GM18499 (cell line): ENCODE data around the gene CD226.
A peak's percentile ranks its signal among the peaks of the same experiment; 100 is the strongest.
"Not testable (repeated sequence)": the region's sequence is repeated elsewhere in the genome, so short reads cannot be mapped to it uniquely, and the experiment has no call there.

ENCODE experiments used
- ATAC-seq: cut with Tn5 transposase; IDR thresholded peaks from one replicate; pipeline ENCODE4 v1.9.1; 2021; ENCODE audit warnings: moderate number of reproducible peaks; ENCODE audit not compliant: insufficient read depth, unreplicated experiment

The CD226 gene

DNA sequence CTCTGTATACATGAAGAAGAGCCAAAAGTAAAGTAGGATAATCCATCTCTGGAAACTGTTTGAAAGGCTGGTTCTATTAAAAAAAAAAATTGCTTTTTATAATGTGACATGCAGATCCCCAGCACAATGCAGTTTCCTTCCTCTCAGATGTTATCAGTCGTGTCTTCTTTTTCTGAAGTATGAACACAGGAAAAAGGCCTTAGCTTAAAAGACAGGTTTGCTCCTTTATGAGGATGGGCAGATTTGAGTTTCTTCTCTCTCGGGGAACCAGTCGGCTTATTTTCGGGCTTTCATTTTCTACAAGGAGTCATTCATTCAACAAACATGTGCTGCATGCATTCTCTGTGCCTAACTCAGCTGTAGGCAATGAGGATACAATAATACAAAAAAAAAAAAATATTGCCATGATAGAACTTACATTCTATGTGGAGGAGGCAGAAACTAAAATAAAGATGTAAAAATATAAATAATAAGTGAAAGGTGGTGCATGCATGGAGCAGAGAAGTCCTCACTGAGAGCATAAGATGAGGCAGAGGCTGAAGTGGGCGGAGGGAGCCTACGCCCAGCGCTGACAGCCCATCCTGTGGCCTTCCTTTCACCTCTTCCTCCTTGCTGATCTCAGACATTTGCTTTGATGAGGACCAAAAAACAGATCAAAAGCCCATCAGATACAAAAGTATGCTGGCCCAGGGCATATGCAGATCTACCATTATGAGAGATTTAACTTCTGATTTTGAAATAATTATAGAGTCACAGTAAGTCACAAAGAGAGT, at the start of gene CD226:
TSS of gene CD226 (minus strand) at position 513 of the 773 bp plus-strand sequence. CDS start at position 46, 467 bp downstream.
- ATAC-seq = peak; percentile 29

DNA sequence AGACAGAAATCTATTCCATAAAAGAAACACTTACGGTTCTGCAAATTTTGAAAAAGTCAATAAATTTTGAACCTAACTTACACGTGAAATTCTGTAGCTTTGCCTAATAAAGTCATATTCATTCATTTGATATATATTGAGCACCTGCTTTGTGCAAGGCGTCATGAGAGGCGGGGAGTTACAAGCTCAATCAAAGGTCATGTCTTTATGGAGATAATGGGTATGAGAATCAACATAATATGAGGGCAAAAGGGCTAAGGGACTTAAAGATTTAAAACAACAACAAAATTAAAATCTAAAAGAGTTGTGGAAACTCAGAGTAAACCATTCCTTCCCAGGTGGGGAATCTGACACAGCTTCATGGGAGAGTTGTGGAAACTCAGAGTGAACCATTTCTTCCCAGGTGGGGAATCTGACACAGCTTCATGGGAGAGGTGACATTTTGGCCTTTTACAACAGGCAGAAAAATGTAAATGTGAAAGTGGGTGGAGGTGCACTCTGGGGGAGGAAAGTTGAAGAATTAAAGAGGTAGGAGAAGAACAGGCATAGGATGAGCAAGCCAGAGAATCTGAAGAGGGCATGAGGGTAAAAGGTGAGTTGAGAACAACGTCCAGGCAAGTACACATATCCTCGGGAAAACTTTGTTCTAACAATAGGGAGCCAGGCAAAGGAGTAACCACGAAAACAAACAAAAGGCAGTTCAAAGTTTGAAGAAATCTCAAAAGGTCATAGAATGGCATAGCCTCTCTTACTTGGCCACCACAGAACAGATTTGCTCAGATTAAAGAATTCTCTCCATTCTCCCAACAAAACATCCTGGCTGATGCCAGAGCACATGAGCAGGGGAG, 49.5 kb upstream of the CD226 start:
- ATAC-seq = no peak

DNA sequence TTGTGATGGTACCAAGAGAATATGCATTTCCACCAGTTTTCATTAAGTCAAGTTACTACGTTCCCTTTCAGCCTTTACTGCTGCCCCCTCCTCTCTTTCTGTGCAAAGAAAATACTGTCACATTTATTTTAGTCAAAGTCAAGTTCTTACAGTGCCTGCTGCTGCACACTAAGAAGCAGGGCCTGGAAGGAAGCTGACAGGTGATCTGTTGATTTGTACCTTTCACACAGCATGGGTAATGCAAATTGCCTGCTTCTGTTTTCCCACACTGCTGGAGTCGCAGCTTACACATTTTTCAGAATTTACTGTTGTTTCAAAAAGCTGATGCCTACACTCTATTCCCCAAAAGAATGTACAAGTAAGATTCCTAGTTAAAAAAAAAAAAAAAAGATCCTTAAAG, 48.7 kb upstream of the CD226 start:
- ATAC-seq = no peak

DNA sequence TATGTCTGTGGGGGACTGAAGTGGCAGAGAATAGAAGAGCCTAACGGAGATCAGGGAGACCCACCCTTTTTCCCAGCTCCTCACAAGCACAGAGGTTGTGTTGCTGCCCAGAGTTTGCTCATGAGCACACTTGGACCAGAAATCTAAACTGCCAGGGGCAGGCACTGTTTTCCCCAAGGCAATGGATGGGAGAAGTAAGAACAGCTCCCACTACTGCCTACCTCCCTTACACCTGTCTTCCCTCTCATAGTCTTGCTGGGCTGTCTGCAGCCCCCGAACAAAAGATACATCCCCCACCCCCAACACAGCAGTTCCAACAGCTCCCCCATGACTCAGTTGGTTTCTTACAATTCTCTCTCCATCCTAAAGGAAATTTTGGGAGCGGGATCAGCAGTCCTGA, 48.1 kb upstream of the CD226 start:
- no peak for ATAC-seq

DNA sequence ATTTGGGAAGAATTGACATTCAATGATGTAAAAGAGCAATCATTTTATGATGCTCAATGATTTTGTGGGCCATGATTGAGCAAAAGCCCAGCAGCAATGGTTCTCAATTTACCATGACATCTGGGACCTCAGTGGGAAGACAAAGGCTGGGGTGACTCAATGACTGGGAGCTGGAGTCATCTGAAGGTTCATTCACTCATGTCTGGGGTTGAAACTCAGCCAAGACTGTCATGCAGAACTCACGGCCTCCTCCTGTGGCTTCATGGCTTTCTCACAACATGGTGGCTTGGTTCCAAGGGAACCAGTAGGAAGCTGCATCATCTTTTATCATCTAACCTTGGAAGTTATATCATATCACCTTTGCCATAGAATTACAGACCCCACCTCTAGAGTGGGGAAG, 45.1 kb upstream of the CD226 start:
- ATAC-seq = no peak

DNA sequence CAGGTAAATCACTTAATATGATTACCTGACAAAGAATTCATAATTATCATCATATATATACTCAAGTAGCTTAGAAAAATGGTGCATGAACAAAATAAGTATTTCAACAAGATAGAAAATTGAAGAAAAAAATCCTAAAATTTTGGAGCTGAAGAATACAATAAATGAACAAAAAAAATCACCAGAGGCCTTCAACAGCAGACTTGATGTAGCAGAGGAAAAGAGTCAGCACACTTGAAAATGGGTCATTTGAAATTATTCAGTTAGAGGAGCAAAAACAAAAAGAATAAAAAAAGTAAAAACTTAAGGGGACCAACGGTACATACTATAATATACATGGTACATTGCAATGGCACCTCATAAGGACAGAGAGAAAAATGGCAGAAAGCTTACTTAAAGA, 40.2 kb upstream of the CD226 start:
- no peak for ATAC-seq

DNA sequence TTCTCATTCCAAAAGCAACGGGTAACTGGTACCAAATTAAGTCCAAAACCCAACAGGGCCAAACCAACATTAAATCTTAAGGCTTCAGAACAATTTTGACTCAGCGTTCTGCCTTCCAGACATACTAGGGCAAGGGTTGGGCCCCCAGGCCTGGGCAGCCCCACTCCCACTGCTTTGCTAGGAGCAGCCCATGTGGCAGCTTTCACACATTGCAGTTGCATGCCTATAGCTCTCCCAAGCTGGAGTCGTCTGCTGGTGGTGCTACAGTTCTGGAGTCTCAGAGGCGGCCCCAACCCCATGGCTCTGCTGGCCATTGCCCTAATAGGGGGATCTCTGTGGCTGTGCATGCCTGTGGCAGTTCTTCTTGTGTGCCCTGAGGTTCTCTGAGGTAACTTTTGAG, 37.6 kb upstream of the CD226 start:
- no peak for ATAC-seq

DNA sequence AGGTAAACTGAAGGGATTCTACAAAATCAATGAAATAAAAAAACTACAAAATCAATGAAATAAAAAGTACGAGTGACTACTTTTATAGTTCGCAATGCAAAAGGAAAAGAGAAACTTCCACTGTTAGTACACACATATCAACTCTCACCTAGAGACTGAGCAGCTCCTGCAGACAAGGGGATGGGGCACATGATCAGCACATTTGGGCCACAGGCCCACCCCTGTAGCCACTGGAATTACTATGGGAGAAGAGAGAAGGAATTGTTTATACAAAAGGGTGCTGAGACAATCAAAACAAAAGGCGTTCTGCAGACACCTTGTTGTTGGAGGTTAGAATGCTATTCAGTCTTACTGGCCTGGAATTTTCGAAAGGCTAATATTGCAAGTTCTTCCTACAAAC, 34.7 kb upstream of the CD226 start:
- no peak for ATAC-seq

DNA sequence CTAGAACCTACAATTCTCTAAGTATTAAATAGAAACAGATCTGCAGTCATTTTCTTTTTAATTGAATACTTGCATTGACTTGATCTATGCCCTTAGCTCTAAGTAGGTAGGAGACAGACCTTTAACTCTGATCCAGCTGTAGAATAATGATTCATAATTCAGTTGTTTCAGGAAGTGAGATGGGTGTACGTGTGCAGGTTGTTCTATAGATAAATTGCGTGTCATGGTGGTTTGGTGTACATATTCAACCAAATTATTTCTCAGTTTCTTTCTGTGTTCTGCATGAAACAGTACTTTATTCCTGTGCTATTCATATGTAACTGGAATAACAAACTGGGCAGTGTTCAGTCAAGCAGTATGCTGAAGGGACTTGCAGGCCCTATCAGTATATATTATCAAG, 34.3 kb upstream of the CD226 start:
- ATAC-seq = peak; percentile 44

DNA sequence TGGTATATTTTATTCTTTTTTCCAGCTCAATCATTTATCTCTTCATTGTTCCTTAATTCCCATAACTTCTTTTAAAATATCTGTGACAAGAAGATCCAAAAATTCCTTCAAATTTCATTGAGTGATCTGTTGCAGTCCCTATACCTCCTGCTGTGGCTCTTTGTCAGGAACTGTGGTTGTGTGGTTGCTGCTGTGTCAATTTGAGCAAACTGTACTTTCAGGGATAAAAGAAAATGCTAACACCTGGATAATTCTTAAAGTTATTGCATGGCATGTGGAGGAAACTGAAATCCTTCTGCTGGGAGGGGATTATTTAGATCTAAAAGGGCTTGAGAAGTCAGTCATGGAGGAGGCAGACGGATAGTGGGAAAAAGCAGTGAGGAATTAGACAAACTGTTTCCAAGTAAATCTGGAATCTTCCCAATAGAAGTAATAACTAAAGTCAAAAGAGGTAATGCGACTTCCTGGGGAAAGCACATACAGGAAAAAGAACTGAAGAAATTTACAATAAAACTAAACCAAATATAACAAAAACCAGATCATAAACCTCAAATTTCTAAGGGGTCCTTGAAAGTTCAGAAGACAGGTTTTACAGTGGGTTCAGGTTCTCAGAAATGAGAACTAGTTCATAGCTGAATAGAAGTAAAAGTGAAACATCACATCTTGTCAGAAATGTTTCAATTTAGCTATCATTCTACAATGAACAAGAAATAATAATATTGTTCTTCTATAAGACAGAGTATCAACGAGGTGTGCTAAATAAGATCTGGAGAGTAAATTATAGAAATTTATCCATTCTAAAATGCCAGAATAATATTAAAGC, 33.5 kb upstream of the CD226 start:
- ATAC-seq = no peak

DNA sequence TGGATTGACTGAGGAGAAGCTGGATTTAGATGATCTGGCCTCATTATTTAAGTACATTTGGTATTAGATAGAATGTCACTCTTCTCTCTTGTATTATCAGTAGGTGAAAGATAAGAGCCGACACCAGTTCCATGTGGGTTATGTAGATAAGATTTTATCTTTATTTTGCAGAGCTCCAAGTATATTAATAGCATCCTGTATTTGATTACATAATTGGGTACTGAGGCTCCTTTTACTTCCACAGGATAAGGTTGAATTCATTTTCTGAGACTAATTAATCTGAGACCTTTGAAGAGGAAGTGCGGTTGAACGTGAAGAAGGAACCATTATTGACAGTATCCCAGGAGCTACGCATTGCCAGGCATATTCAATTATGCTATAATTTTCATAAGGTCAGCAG, 32.8 kb upstream of the CD226 start:
- no peak for ATAC-seq

DNA sequence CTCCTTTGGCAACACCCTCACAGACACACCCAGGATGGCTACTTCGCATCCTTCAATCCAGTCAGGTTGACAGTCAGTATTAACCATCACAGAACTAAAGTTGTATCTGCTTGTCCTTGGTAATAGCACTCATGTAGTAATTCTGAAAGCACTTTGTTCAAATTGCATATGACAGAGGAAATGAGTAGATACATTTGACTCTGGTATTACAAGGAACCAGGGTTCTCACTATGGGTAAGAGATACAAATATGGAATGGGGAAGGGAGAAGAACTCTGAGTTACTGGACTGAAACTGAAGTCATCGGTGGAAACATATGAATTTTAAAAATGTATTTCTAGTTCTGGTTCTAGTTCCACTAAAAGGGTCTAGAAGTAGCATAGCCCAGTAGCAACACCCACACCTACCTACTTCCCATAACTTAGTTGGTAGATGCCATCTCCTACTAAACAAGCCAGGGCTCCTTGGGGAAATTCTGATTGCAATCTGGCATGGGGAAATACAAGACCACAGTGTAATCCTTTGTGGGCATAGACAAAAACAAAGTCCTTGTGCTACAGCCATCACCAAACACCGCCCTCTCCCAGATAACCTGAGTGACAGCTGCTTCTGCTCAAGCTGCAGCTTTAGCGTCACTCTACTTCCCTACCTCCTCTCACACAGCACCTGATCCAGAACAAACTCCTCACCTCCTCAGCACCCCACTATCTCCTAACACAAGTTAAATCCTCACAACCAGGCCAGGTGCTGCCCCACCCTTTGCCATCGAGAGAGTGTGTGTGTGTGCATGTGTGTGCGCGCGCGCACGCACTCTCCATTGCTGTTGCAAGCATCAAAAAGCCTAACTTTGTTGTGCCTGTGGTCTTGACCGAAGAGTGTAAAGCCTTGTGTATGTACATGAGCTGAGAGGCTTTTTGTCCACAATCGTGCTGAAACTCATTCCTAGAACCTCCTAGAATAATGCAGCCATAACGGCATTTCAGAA, 31.4 kb upstream of the CD226 start:
- ATAC-seq = peak; percentile 84

DNA sequence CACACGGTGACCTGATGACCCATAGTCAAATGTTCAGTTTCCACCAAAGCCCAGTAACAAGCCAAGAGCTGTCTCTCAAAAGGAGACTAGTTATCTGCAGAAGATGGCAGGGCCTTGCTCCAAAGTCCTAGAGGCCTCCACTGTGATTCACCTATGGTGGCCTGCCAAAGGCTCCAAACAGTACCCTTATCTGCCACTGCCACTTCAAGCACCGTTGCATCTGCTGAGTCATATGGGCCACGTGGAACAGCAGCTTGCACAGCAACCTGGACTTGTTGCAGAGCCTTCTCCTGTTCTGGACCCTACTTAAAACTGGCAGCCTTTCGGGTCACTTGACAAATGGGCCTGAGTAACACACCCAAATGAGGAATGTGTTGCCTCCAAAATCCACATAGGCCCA, 27.6 kb upstream of the CD226 start:
- not testable (repeated sequence) for ATAC-seq

DNA sequence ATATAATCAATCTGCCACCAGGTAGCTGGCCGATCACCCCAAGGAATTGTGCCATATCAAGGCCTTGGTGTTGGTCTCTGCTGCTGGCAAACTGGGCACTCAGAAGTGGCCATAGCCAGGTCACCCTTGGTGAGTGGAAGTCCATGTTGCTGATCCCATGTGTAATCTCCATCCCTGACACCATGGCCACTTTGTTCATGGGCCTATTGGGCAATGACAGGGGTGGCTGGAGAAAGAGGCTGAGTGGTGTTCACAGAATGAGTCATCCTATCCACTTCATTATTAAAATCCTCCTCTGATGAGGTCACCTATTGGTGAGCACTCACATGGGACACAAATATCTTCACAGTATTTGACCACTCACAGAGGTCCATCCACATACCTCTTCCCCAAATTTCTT, 26.7 kb upstream of the CD226 start:
- no peak for ATAC-seq

DNA sequence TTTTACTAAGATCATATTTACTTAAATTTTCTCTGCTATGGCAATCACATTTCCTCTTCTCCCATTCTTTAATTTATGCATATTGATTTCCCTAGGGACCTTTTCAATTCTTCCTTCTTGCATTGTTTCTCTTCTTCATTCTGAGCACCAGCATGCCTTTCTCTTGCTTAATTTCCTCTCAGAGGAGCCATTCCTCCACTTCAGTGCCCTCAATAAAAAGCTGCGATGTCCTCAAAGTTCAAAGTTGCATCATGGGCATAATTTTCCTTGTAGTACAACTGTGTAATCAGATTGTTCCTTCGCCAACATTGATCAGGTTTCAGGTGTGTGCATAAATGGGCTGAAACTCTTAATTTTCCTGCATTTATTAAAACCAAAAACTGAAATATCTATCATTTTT, 21.8 kb upstream of the CD226 start:
- ATAC-seq = no peak

DNA sequence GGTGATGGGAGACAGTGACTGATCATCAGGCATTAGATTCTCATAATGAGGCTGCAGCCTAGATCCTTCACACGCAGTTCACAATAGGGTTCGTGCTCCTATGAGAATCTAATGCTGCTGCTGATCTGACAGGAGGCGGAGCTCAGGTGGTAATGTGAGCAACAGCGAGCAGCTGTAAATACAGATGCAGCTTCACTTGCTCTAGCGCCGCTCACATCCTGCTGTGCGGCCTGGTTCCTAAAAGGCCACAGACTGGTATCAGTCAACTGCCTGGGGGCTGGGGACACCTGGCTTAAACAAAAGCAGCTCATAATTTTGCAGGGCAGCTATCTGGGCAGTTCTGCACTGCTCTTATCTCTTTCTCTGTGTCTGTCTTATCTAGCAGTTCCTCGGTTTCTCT, 20.4 kb upstream of the CD226 start:
- ATAC-seq = no peak

DNA sequence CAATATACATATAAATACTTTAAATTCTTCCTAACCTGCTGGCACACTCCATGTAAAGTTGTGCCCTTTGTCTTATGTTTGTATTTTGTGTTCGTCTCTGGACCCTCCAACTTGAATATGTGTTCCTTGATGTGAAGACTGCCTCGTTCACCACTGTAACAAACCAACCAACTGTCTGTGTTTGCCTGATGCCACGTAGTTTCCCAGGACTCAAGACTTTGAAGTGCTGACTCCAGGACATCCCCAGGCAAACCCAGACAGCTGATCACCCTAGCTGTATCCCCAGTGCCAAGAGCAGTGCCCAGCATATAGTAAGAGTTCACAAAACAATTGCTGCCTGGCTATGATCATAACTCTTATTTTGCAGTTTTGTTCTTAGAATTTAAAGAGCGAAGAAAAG, 15.5 kb upstream of the CD226 start:
- no peak for ATAC-seq

DNA sequence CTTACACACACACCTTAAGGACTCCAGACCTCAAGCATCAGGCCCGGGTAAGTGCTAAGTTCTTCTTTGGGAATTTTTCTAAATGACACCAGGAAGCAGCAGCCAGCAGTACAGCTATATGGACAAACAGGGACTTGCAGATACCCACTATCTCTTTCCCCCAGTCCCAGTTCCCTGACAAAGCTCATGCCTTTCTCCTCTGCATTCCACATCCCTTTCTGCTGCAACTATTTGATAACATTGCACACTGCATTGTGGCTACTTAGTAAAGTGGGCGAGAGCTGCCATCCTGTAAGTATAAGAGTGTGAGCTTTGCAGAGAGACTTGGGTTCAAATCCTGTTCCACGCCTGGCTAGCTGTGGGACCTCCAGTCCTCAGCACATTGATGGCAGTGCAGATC, 14.0 kb upstream of the CD226 start:
- no peak for ATAC-seq

DNA sequence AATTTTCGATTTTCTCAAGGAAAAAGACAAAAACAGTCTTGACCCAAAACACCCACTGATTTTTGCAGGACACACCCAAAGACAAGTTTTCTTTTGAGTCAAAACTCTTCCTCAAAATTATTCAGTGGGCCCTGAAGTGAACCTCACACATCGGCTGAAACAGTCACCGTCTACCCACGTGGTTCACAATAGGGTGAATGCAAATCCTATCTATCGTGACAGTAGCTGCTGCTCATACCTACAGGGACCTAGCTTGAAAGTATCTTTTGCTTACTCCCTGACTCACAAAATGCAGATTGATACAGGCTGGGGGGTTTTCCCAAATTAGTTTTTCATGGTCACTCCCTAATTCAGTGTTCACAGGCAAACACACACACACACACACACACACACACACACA, 10.7 kb upstream of the CD226 start:
- peak; percentile 43 for ATAC-seq

DNA sequence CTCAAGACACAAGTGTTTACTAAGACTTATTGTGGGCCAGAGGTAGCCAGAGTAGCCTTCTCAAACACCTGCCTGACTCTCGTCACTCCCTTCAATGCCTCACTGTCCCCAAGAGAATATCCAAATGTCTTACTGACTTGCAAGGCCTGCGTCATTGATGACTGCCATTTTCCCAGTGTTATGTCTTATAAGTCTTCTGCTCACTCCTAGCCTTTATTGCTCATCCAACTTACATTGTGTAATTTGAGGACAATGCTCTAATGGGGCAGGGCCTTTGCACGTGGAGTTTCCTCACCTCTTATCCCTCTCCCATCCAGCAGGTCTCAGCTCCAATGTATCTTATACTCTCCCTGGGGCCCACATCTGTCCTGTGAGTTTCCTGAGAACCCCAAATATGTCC, 10.1 kb upstream of the CD226 start:
- no peak for ATAC-seq
